ENCODE data around the gene BAIAP3. TPM values are rescaled to one million over a fixed set of nuclear protein-coding genes. Genes with fewer than 3 reads are reported as not detected.
A peak's percentile ranks its signal among the peaks of the same experiment; 100 is the strongest.

BAIAP3 gene
- total and polyA plus RNA-seq, 10 of the 15 experiments (the other 5 are each of a cell fraction or from before 2014, with no cell fraction given): 0.03 to 0.56 (median 0.17) TPM; not detected in 3

DNA sequence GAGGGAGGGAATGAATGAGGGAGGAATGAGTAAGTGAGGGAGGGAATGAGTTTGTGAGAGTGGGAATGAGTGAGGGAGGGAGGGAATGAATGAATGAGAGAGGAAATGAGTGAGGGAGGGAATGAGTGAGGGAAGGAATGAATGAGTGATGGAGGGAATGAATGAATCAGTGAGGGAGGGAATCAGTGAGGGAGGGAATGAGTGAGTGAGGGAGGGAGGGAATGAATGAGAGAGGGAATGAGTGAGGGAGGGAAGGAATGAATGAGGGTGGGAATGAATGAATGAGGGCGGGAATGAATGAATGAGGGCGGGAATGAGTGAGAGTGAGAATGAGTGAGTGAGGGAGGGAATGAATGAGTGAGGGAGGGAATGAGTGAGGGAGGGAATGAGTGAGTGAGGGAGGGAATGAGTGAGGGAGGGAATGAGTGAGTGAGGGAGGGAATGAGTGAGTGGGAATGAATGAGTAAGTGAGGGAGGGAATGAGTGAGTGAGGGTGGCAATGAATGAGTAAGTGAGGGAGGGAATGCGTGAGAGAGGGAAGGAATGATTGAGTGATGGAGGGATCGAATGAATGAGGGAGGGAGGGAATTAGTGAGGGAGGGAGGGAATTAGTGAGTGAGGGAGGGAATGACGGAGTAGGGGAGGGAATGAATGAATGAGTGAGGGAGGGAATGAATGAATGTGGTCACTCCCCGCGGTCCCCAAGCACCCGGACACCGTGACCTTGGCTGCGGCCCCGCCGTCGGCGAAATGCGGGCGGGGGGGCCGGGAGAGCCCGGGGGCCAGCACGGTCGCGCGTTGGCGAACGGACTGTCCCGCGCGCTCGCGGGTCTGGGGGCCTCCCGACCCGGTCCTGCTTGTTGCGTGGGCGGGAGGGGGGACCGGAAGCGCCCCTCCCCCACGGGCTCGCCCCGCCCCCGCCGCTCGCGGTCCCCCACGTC lies 25.1 kb upstream of the BAIAP3 start (continued):
- TF ChIP-seq EGR1 (IDR thresholded peaks at IDR 0.05; ENCODE audit: borderline replicate concordance in 1 of 2, low read depth in 2 of 2, low read length in 2 of 2) (peak; percentile 69 to 98), BHLHE40 (IDR thresholded peaks at IDR 0.05; ENCODE audit: borderline replicate concordance in 1 of 2, low read depth in 2 of 2, low read length in 1 of 2) (peak in 1 of 2 experiments; percentile 32; a peak in 1 of 4 replicates), FOXK2 (IDR thresholded peaks at IDR 0.05) (no peak), TCF7 (IDR thresholded peaks at IDR 0.05; ENCODE audit: borderline replicate concordance) (no peak), MXI1 (IDR thresholded peaks at IDR 0.05; ENCODE audit: low read depth, low read length) (no peak), RB1 (IDR thresholded peaks at IDR 0.05; ENCODE audit: borderline replicate concordance) (no peak), WRNIP1 (IDR thresholded peaks at IDR 0.05; ENCODE audit: borderline replicate concordance, low read depth, low read length) (no peak), RUNX3 (IDR thresholded peaks at IDR 0.05; ENCODE audit: low read length) (peak; percentile 28), KAT2A (conservative IDR thresholded peaks at IDR 0.05; ENCODE audit: control insufficient read depth, low read depth, low read length) (no peak), CEBPB (IDR thresholded peaks at IDR 0.05; ENCODE audit: borderline replicate concordance in 1 of 2, low read depth in 2 of 2, low read length in 2 of 2) (no peak), FOS (IDR thresholded peaks at IDR 0.05; ENCODE audit: borderline replicate concordance, extremely low read depth, insufficient read length) (no peak)
- TF ChIP-seq, protein P1, sequence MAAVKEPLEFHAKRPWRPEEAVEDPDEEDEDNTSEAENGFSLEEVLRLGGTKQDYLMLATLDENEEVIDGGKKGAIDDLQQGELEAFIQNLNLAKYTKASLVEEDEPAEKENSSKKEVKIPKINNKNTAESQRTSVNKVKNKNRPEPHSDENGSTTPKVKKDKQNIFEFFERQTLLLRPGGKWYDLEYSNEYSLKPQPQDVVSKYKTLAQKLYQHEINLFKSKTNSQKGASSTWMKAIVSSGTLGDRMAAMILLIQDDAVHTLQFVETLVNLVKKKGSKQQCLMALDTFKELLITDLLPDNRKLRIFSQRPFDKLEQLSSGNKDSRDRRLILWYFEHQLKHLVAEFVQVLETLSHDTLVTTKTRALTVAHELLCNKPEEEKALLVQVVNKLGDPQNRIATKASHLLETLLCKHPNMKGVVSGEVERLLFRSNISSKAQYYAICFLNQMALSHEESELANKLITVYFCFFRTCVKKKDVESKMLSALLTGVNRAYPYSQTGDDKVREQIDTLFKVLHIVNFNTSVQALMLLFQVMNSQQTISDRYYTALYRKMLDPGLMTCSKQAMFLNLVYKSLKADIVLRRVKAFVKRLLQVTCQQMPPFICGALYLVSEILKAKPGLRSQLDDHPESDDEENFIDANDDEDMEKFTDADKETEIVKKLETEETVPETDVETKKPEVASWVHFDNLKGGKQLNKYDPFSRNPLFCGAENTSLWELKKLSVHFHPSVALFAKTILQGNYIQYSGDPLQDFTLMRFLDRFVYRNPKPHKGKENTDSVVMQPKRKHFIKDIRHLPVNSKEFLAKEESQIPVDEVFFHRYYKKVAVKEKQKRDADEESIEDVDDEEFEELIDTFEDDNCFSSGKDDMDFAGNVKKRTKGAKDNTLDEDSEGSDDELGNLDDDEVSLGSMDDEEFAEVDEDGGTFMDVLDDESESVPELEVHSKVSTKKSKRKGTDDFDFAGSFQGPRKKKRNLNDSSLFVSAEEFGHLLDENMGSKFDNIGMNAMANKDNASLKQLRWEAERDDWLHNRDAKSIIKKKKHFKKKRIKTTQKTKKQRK (IDR thresholded peaks at IDR 0.05; ENCODE audit: low read depth, low read length): no peak
- TF ChIP-seq, protein P2, sequence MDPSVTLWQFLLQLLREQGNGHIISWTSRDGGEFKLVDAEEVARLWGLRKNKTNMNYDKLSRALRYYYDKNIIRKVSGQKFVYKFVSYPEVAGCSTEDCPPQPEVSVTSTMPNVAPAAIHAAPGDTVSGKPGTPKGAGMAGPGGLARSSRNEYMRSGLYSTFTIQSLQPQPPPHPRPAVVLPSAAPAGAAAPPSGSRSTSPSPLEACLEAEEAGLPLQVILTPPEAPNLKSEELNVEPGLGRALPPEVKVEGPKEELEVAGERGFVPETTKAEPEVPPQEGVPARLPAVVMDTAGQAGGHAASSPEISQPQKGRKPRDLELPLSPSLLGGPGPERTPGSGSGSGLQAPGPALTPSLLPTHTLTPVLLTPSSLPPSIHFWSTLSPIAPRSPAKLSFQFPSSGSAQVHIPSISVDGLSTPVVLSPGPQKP (IDR thresholded peaks at IDR 0.05; ENCODE audit: low read depth, low read length): no peak
- TF ChIP-seq, protein P3, sequence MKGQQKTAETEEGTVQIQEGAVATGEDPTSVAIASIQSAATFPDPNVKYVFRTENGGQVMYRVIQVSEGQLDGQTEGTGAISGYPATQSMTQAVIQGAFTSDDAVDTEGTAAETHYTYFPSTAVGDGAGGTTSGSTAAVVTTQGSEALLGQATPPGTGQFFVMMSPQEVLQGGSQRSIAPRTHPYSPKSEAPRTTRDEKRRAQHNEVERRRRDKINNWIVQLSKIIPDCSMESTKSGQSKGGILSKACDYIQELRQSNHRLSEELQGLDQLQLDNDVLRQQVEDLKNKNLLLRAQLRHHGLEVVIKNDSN (IDR thresholded peaks at IDR 0.05; ENCODE audit: borderline replicate concordance, extremely low read length, insufficient read depth, low read depth, low read length): no peak
- TF ChIP-seq, protein P4, sequence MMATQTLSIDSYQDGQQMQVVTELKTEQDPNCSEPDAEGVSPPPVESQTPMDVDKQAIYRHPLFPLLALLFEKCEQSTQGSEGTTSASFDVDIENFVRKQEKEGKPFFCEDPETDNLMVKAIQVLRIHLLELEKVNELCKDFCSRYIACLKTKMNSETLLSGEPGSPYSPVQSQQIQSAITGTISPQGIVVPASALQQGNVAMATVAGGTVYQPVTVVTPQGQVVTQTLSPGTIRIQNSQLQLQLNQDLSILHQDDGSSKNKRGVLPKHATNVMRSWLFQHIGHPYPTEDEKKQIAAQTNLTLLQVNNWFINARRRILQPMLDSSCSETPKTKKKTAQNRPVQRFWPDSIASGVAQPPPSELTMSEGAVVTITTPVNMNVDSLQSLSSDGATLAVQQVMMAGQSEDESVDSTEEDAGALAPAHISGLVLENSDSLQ (IDR thresholded peaks at IDR 0.05): no peak; the same call in 1 of the 2 replicates
- TF ChIP-seq, protein P5, sequence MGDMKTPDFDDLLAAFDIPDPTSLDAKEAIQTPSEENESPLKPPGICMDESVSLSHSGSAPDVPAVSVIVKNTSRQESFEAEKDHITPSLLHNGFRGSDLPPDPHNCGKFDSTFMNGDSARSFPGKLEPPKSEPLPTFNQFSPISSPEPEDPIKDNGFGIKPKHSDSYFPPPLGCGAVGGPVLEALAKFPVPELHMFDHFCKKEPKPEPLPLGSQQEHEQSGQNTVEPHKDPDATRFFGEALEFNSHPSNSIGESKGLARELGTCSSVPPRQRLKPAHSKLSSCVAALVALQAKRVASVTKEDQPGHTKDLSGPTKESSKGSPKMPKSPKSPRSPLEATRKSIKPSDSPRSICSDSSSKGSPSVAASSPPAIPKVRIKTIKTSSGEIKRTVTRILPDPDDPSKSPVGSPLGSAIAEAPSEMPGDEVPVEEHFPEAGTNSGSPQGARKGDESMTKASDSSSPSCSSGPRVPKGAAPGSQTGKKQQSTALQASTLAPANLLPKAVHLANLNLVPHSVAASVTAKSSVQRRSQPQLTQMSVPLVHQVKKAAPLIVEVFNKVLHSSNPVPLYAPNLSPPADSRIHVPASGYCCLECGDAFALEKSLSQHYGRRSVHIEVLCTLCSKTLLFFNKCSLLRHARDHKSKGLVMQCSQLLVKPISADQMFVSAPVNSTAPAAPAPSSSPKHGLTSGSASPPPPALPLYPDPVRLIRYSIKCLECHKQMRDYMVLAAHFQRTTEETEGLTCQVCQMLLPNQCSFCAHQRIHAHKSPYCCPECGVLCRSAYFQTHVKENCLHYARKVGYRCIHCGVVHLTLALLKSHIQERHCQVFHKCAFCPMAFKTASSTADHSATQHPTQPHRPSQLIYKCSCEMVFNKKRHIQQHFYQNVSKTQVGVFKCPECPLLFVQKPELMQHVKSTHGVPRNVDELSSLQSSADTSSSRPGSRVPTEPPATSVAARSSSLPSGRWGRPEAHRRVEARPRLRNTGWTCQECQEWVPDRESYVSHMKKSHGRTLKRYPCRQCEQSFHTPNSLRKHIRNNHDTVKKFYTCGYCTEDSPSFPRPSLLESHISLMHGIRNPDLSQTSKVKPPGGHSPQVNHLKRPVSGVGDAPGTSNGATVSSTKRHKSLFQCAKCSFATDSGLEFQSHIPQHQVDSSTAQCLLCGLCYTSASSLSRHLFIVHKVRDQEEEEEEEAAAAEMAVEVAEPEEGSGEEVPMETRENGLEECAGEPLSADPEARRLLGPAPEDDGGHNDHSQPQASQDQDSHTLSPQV (IDR thresholded peaks at IDR 0.05): no peak
